ENCODE measurements around the gene ZNF839.

GRCh38 chr14:102348376-102348775 lies 28.8 kb downstream of the ZNF839 start:
- TF ChIP-seq ZNF8 (CRISPR knock-in tag; IDR thresholded peaks at IDR 0.05) (no peak), PATZ1 (CRISPR knock-in tag; IDR thresholded peaks at IDR 0.05; ENCODE audit: borderline replicate concordance) (no peak), ZFP3 (CRISPR knock-in tag; IDR thresholded peaks at IDR 0.05) (no peak), RARB (CRISPR knock-in tag; IDR thresholded peaks at IDR 0.05) (no peak), CREB5 (CRISPR knock-in tag; IDR thresholded peaks at IDR 0.05; ENCODE audit: low read depth) (no peak), ZC3H10 (CRISPR knock-in tag; IDR thresholded peaks at IDR 0.05) (no peak), ARNTL (CRISPR knock-in tag; IDR thresholded peaks at IDR 0.05; ENCODE audit: borderline replicate concordance, low read depth) (no peak), ZNF70 (CRISPR knock-in tag; IDR thresholded peaks at IDR 0.05) (no peak), ZNF565 (CRISPR knock-in tag; conservative IDR thresholded peaks at IDR 0.05; ENCODE audit: low read depth) (no peak), ZFP30 (CRISPR knock-in tag; IDR thresholded peaks at IDR 0.05) (no peak), TCF4 (CRISPR knock-in tag; IDR thresholded peaks at IDR 0.05; ENCODE audit: borderline replicate concordance) (no peak), CSRNP3 (CRISPR knock-in tag; IDR thresholded peaks at IDR 0.05) (no peak), PPARA (CRISPR knock-in tag; IDR thresholded peaks at IDR 0.05; ENCODE audit: borderline replicate concordance) (no peak)
